ENCODE measurements around the gene NPC2.

The NPC2 gene

GRCh38 chr14:74468513-74468912 lies 24.6 kb downstream of the NPC2 start:
- no peak overlapping the region for H3K4me3 ChIP-seq (ENCODE audit: control insufficient read depth, low read depth, low read length)
- no peak for TF ChIP-seq CTCF (conservative IDR thresholded peaks at IDR 0.05; ENCODE audit: control insufficient read depth, insufficient read depth, low read depth, low read length)
- no peak for DNase-seq (ENCODE audit: low read depth)

- no peak overlapping the region for H3K4me3 ChIP-seq (ENCODE audit: control insufficient read depth, low read depth, low read length)
- no peak for TF ChIP-seq CTCF (conservative IDR thresholded peaks at IDR 0.05; ENCODE audit: control insufficient read depth, insufficient read depth, low read depth, low read length)
- DNase-seq (ENCODE audit: low read depth), result no peak
These were observed 27.8 kb downstream of the NPC2 start for GRCh38 chr14:74465335-74465734.

GRCh38 chr14:74464785-74465184 lies 28.3 kb downstream of the NPC2 start:
- DNase-seq (ENCODE audit: low read depth), result no peak
- TF ChIP-seq CTCF (conservative IDR thresholded peaks at IDR 0.05; ENCODE audit: control insufficient read depth, insufficient read depth, low read depth, low read length), result no peak
- H3K4me3 ChIP-seq (ENCODE audit: control insufficient read depth, low read depth, low read length), result no peak overlapping the region

GRCh38 chr14:74463697-74464096 lies 29.4 kb downstream of the NPC2 start:
- no peak overlapping the region for H3K4me3 ChIP-seq (ENCODE audit: control insufficient read depth, low read depth, low read length)
- TF ChIP-seq CTCF (conservative IDR thresholded peaks at IDR 0.05; ENCODE audit: control insufficient read depth, insufficient read depth, low read depth, low read length), result no peak
- DNase-seq (ENCODE audit: low read depth), result no peak

- TF ChIP-seq CTCF (conservative IDR thresholded peaks at IDR 0.05; ENCODE audit: control insufficient read depth, insufficient read depth, low read depth, low read length), result no peak
- no peak for DNase-seq (ENCODE audit: low read depth)
- H3K4me3 ChIP-seq (ENCODE audit: control insufficient read depth, low read depth, low read length), result no peak overlapping the region
These were observed 30.1 kb downstream of the NPC2 start for GRCh38 chr14:74462993-74463392.

GRCh38 chr14:74459976-74460375 lies 33.1 kb downstream of the NPC2 start:
- TF ChIP-seq CTCF (conservative IDR thresholded peaks at IDR 0.05; ENCODE audit: control insufficient read depth, insufficient read depth, low read depth, low read length), result no peak
- no peak overlapping the region for H3K4me3 ChIP-seq (ENCODE audit: control insufficient read depth, low read depth, low read length)
- no peak for DNase-seq (ENCODE audit: low read depth)

GRCh38 chr14:74459289-74459946 lies 33.7 kb downstream of the NPC2 start:
- peak; percentile 81 for TF ChIP-seq CTCF (conservative IDR thresholded peaks at IDR 0.05; ENCODE audit: control insufficient read depth, insufficient read depth, low read depth, low read length)
- H3K4me3 ChIP-seq (ENCODE audit: control insufficient read depth, low read depth, low read length), result no peak overlapping the region
- DNase-seq (ENCODE audit: low read depth), result peak; percentile 75

All from fibroblast of mammary gland (primary cell).